ENCODE results near the gene L3MBTL4. TPM values are rescaled to one million over a fixed set of nuclear protein-coding genes. Genes with fewer than 3 reads are reported as not detected.

Gene L3MBTL4
- total RNA-seq, 2 donors from 2014 or later, result 4.6 to 7.2 TPM

- 88 to 100% methylated on average over 1 to 3 of the region's 3 CpGs for WGBS, 2 experiments (ENCODE audit: insufficient coverage in 1 of 2, insufficient read length in 1 of 2)
- H3K4me1 Mint-ChIP-seq, result peaks cover 35% of the 10 kb centered on the region
These were observed 441.6 kb downstream of the L3MBTL4 start for GRCh38 chr18:5973099-5973498.

GRCh38 chr18:5972298-5972697 lies 442.4 kb downstream of the L3MBTL4 start:
- H3K27ac ChIP-seq (ENCODE audit: low read depth, low read length), result no peak overlapping the region
- H3K9me3 Mint-ChIP-seq, result no peaks in the 10 kb centered on the region
- H3K4me1 ChIP-seq (ENCODE audit: control insufficient read depth, insufficient read depth, low read length), result peaks cover 7% of the 10 kb centered on the region
- no peaks in the 10 kb centered on the region for H3K36me3 ChIP-seq (ENCODE audit: control insufficient read depth, insufficient read depth, low read length)
- peaks cover 1% of the 10 kb centered on the region for H3K27me3 Mint-ChIP-seq (ENCODE audit: insufficient read depth)
- no peaks in the 10 kb centered on the region for H3K9me3 ChIP-seq (ENCODE audit: control insufficient read depth, low read length)
- H3K36me3 Mint-ChIP-seq (ENCODE audit: low read depth), result no peaks in the 10 kb centered on the region
- H3K27me3 ChIP-seq (ENCODE audit: control insufficient read depth, insufficient read depth, low read length, poor library complexity, severe bottlenecking), result no peaks in the 10 kb centered on the region
- H3K4me3 Mint-ChIP-seq, result no peak overlapping the region
- no peak for TF ChIP-seq CTCF (conservative IDR thresholded peaks at IDR 0.05)
- H3K27ac Mint-ChIP-seq, result no peak overlapping the region
- H3K9ac ChIP-seq (ENCODE audit: extremely low read depth, low read length, poor library complexity, severe bottlenecking), result no peak overlapping the region
- peak; percentile 17 for DNase-seq
- peaks cover 31% of the 10 kb centered on the region for H3K4me1 Mint-ChIP-seq
- no peak overlapping the region for H3K4me3 ChIP-seq (ENCODE audit: low read length)
- WGBS, 2 experiments (ENCODE audit: insufficient coverage in 1 of 2, insufficient read length in 1 of 2), result 77 to 91% methylated on average over 5 to 7 of the region's 7 CpGs

More at GRCh38 chr18:5973099-5973498, 441.6 kb downstream of the L3MBTL4 start:
- Histone ChIP-seq H3K9ac (ENCODE audit: extremely low read depth, low read length, poor library complexity, severe bottlenecking) (no peak overlapping the region), H3K27me3 (ENCODE audit: control insufficient read depth, insufficient read depth, low read length, poor library complexity, severe bottlenecking) (no peaks in the 10 kb centered on the region), H3K4me3 (ENCODE audit: low read length) (no peak overlapping the region), H3K4me1 (ENCODE audit: control insufficient read depth, insufficient read depth, low read length) (peaks cover 12% of the 10 kb centered on the region), H3K36me3 (ENCODE audit: control insufficient read depth, insufficient read depth, low read length) (no peaks in the 10 kb centered on the region), H3K27ac (ENCODE audit: low read depth, low read length) (no peak overlapping the region), H3K9me3 (ENCODE audit: control insufficient read depth, low read length) (no peaks in the 10 kb centered on the region)
- no peak overlapping the region for H3K27ac Mint-ChIP-seq
- DNase-seq, result peak; percentile 16
- H3K36me3 Mint-ChIP-seq (ENCODE audit: low read depth), result no peaks in the 10 kb centered on the region
- no peak overlapping the region for H3K4me3 Mint-ChIP-seq
- H3K27me3 Mint-ChIP-seq (ENCODE audit: insufficient read depth), result peaks cover 2% of the 10 kb centered on the region
- H3K9me3 Mint-ChIP-seq, result no peaks in the 10 kb centered on the region
- TF ChIP-seq CTCF (conservative IDR thresholded peaks at IDR 0.05), result no peak

GRCh38 chr18:5969989-5970403 lies 444.7 kb downstream of the L3MBTL4 start:
- DNase-seq, result peak; percentile 56
- Histone ChIP-seq H3K27me3 (ENCODE audit: control insufficient read depth, insufficient read depth, low read length, poor library complexity, severe bottlenecking) (no peaks in the 10 kb centered on the region), H3K27ac (ENCODE audit: low read depth, low read length) (no peak overlapping the region), H3K36me3 (ENCODE audit: control insufficient read depth, insufficient read depth, low read length) (no peaks in the 10 kb centered on the region), H3K9ac (ENCODE audit: extremely low read depth, low read length, poor library complexity, severe bottlenecking) (no peak overlapping the region), H3K4me3 (ENCODE audit: low read length) (no peak overlapping the region), H3K4me1 (ENCODE audit: control insufficient read depth, insufficient read depth, low read length) (peaks cover 7% of the 10 kb centered on the region), H3K9me3 (ENCODE audit: control insufficient read depth, low read length) (no peaks in the 10 kb centered on the region)
- WGBS, 2 experiments (ENCODE audit: insufficient coverage in 1 of 2, insufficient read length in 1 of 2), result 71 to 78% methylated on average over 2 to 3 of the region's 3 CpGs
- Mint-ChIP-seq H3K4me1 (peaks cover 24% of the 10 kb centered on the region), H3K27ac (peak overlapping the region; percentile 44), H3K27me3 (ENCODE audit: insufficient read depth) (no peaks in the 10 kb centered on the region), H3K4me3 (no peak overlapping the region), H3K9me3 (no peaks in the 10 kb centered on the region), H3K36me3 (ENCODE audit: low read depth) (no peaks in the 10 kb centered on the region)
- no peak for TF ChIP-seq CTCF (conservative IDR thresholded peaks at IDR 0.05)
